Lower leg skin (tissue), 3 donors: ENCODE measurements around the gene ISOC2.

Experiments
- POLR2A ChIP-seq, 2 donors: fragments of 450-650 bp; IDR thresholded peaks; one replicate each; pipeline ENCODE4 v1.6.1; 2016 to 2017; ENCODE audit warnings: antibody characterized with exemption in 2 of 2, mild to moderate bottlenecking in 1 of 2, moderate library complexity in 1 of 2
- TF ChIP-seq, protein P1 (sequence below), 3 donors: fragments of 450-650 bp; IDR thresholded peaks; one replicate each; pipeline ENCODE4 v1.5.1; 2016; ENCODE audit warnings: antibody characterized with exemption in 3 of 3, mild to moderate bottlenecking in 3 of 3, moderate library complexity in 2 of 3

DNA sequence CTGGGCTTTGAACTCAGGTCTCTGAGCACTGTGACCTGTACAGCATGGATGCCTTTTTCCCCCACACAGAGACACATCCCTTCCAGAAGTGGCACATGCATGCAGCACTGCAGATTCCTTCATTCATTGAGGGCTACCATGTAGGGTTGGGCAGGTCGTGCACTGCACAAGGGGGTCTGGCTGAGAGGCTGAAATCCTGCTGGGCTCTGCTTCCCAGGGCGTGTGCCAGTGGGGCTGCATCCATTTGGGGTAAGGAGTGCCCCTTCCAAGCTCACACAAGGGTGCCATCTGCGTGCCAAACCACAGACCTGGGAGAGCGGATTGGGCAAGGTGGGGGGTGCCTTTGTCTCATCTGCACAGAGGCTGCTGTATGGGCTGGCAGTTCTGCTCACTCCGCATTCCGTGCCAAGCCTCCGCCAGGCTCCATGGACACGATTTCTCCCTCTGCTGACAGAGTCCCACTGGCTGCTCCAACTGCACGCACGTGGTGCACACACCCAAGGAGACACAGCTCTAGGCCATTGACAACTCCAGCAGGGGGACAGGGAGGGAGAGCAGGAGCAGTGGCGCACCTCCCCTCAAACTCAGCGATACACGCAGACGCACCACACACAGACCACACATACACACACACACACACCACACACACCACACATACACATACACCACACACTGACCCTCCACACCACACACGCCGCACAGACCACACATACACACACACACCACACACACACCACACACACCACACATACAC, 13.8 kb downstream of the ISOC2 start:
- no peak for TF ChIP-seq POLR2A (IDR thresholded peaks at IDR 0.05)
- TF ChIP-seq, protein P1, sequence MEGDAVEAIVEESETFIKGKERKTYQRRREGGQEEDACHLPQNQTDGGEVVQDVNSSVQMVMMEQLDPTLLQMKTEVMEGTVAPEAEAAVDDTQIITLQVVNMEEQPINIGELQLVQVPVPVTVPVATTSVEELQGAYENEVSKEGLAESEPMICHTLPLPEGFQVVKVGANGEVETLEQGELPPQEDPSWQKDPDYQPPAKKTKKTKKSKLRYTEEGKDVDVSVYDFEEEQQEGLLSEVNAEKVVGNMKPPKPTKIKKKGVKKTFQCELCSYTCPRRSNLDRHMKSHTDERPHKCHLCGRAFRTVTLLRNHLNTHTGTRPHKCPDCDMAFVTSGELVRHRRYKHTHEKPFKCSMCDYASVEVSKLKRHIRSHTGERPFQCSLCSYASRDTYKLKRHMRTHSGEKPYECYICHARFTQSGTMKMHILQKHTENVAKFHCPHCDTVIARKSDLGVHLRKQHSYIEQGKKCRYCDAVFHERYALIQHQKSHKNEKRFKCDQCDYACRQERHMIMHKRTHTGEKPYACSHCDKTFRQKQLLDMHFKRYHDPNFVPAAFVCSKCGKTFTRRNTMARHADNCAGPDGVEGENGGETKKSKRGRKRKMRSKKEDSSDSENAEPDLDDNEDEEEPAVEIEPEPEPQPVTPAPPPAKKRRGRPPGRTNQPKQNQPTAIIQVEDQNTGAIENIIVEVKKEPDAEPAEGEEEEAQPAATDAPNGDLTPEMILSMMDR (IDR thresholded peaks at IDR 0.05): no peak
